HEK293T (cell line): ENCODE data around the gene MYL6B.

Experiments used
- BHLHE40 ChIP-seq: fragments of 450-650 bp; IDR thresholded peaks from 2 replicates; pipeline ENCODE4 v1.6.1; 2016; ENCODE audit warnings: mild to moderate bottlenecking, moderate library complexity, borderline replicate concordance
- ELF4 ChIP-seq: fragments of 450-650 bp; IDR thresholded peaks from 2 replicates; pipeline ENCODE4 v1.6.1; 2017; ENCODE audit warnings: antibody characterized with exemption
- HDGF ChIP-seq: fragments of 450-650 bp; IDR thresholded peaks from 2 replicates; pipeline ENCODE4 v1.6.1; 2017; ENCODE audit warnings: antibody characterized with exemption, borderline replicate concordance
- L3MBTL2 ChIP-seq: fragments of 450-650 bp; conservative IDR thresholded peaks from 2 replicates; pipeline ENCODE4 v1.6.1; 2016; ENCODE audit warnings: mild to moderate bottlenecking
- NFRKB ChIP-seq: fragments of 450-650 bp; IDR thresholded peaks from 2 replicates; pipeline ENCODE4 v1.6.1; 2016; ENCODE audit warnings: mild to moderate bottlenecking, moderate library complexity
- SP1 ChIP-seq: fragments of 450-650 bp; IDR thresholded peaks from 2 replicates; pipeline ENCODE4 v1.6.1; 2017
- SUZ12 ChIP-seq: fragments of 450-650 bp; IDR thresholded peaks from 2 replicates; pipeline ENCODE4 v1.6.1; 2016; ENCODE audit warnings: mild to moderate bottlenecking
- TARDBP ChIP-seq: fragments of 450-650 bp; IDR thresholded peaks from 2 replicates; pipeline ENCODE4 v1.6.1; 2016
- ZNF384 ChIP-seq: fragments of 450-650 bp; IDR thresholded peaks from 2 replicates; pipeline ENCODE4 v1.6.1; 2016

- TF ChIP-seq NFRKB, result no peak
- TF ChIP-seq ZNF384, result no peak
- no peak for TF ChIP-seq BHLHE40
- TF ChIP-seq ELF4, result no peak
- TF ChIP-seq SP1, result no peak
- no peak for TF ChIP-seq HDGF
- TF ChIP-seq L3MBTL2, result peak; percentile 12; the same call in 1 of the 2 replicates
- no peak for TF ChIP-seq SUZ12
- no peak for TF ChIP-seq TARDBP
Observed at GRCh38 chr12:56104815-56105608, 47.4 kb upstream of the MYL6B start.
